Gastrocnemius medialis (tissue), 4 donors: ENCODE measurements around the gene CIZ1. TPM values are rescaled to one million over a fixed set of nuclear protein-coding genes. Genes with fewer than 3 reads are reported as not detected.

Source experiments
- ATAC-seq, 2 donors: fragments of 150-250 bp; one replicate each; pipeline ENCODE4 v1.9.1; 2016
- DNase-seq, 2 donors: peaks; one replicate each; pipeline ENCODE4 v3.0.0-alpha.2; 2019
- H3K27ac ChIP-seq, 4 donors: fragments of 200-600 bp; sonication (generic); 1 replicate in 1 of 4; 2 replicates in 3 of 4; pipeline ENCODE4 v1.5.1; 2016 to 2018; ENCODE audit warnings: mild to moderate bottlenecking in 2 of 4, moderate library complexity in 1 of 4
- H3K27me3 ChIP-seq, 3 donors: fragments of 200-600 bp; sonication (generic) in 2 of 3; 1 replicate in 1 of 3; 2 replicates in 2 of 3; pipeline versions ENCODE4 v1.5.1 to v1.6.0; 2016 to 2019; ENCODE audit warnings: mild to moderate bottlenecking in 1 of 3, moderate library complexity in 1 of 3
- H3K36me3 ChIP-seq, 2 donors: fragments of 200-600 bp; sonication (generic) in 1 of 2; one replicate each; pipeline ENCODE4 v1.5.1; 2017 to 2018
- H3K4me1 ChIP-seq, 2 donors: fragments of 200-600 bp; sonication (generic) in 1 of 2; one replicate each; pipeline ENCODE4 v1.5.1; 2016 to 2017; ENCODE audit warnings: mild to moderate bottlenecking in 2 of 2
- H3K4me3 ChIP-seq, 4 donors: fragments of 200-600 bp; sonication (generic) in 3 of 4; 1 replicate in 1 of 4; 2 replicates in 3 of 4; pipeline ENCODE4 v1.5.1; 2016 to 2019; ENCODE audit warnings: mild to moderate bottlenecking in 2 of 4
- H3K9me3 ChIP-seq, 3 donors: fragments of 200-600 bp; sonication (generic) in 2 of 3; 1 replicate in 1 of 3; 2 replicates in 2 of 3; pipeline ENCODE4 v1.5.1; 2016 to 2019
- POLR2A ChIP-seq, 2 donors: fragments of 450-650 bp; IDR thresholded peaks; one replicate each; pipeline ENCODE4 v1.6.1; 2017; ENCODE audit warnings: antibody characterized with exemption in 2 of 2, mild to moderate bottlenecking in 2 of 2, moderate library complexity in 2 of 2
- in situ Hi-C, 4 donors: fragments of 200-750 bp; cut with MboI; loops; one replicate each; pipeline versions ENCODE4 v1.15.0 to v1.8.0; 2017; ENCODE audit warnings: low sequenced_read_pairs in 4 of 4
- intact Hi-C: fragments of 100-400 bp; cut with DNase I; formaldehyde crosslinking; loops from one replicate; pipeline ENCODE4 v1.15.1; 2023; ENCODE audit warnings: low total_unique reads
- total RNA-seq, 4 donors: library from RNA; depleted of rRNA; stranded (reverse); fragments of >200 nt; gene quantifications; one replicate each; pipeline versions ENCODE4 v1.1.0 to v1.2.3, GENCODE V29; 2016
- TF ChIP-seq, protein P1 (sequence below), 5 experiments: fragments of 450-650 bp in 3 of 5; fragments of 200-600 bp in 2 of 5; sonication (generic) in 2 of 5; IDR thresholded peaks in 4 of 5; conservative IDR thresholded peaks in 1 of 5; 1 replicate in 4 of 5; 2 replicates in 1 of 5; pipeline ENCODE4 v1.5.1; 2016 to 2019; ENCODE audit warnings: antibody characterized with exemption in 5 of 5, mild to moderate bottlenecking in 3 of 5, moderate library complexity in 3 of 5

Gene CIZ1
- total RNA-seq, 4 donors from 2014 or later, result 47.8 to 61.3 (median 53.0) TPM

DNA sequence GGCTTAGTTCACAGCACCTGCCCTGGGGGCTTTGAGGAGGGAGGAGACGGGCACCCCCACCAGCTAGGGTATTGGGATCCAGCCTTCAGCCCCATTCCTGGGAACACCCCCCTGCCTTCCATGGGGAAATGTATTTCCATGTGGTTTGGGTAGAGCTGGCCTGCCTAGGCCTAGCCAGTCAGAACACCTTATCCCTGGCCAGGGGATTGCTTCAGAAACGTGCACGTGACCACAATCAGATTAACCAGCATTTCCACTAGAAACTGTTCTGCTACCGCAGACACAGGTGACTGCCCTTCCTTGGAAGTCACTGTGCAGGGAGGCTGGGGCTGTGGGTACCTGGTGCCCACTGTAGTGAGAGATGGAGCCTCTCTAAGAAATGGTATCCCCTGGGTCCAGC is 17.3 kb downstream of the CIZ1 start:
- TF ChIP-seq, protein P1, sequence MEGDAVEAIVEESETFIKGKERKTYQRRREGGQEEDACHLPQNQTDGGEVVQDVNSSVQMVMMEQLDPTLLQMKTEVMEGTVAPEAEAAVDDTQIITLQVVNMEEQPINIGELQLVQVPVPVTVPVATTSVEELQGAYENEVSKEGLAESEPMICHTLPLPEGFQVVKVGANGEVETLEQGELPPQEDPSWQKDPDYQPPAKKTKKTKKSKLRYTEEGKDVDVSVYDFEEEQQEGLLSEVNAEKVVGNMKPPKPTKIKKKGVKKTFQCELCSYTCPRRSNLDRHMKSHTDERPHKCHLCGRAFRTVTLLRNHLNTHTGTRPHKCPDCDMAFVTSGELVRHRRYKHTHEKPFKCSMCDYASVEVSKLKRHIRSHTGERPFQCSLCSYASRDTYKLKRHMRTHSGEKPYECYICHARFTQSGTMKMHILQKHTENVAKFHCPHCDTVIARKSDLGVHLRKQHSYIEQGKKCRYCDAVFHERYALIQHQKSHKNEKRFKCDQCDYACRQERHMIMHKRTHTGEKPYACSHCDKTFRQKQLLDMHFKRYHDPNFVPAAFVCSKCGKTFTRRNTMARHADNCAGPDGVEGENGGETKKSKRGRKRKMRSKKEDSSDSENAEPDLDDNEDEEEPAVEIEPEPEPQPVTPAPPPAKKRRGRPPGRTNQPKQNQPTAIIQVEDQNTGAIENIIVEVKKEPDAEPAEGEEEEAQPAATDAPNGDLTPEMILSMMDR (IDR thresholded peaks at IDR 0.05 in 4 of 5, conservative IDR thresholded peaks at IDR 0.05 in 1 of 5), result no peak
- TF ChIP-seq POLR2A (IDR thresholded peaks at IDR 0.05), result no peak
- ATAC-seq, result no peak
- H3K36me3 ChIP-seq, result peaks cover 0 to 64% of the 10 kb centered on the region in 2 donors
- intact Hi-C loops (no loop called here), in situ Hi-C loops (no loop called here)
- no peak overlapping the region for H3K27ac ChIP-seq
- no peaks in the 10 kb centered on the region for H3K4me1 ChIP-seq
- no peak overlapping the region for H3K4me3 ChIP-seq
- H3K27me3 ChIP-seq, result no peaks in the 10 kb centered on the region
- DNase-seq, result no peak
- H3K9me3 ChIP-seq, result no peaks in the 10 kb centered on the region

DNA sequence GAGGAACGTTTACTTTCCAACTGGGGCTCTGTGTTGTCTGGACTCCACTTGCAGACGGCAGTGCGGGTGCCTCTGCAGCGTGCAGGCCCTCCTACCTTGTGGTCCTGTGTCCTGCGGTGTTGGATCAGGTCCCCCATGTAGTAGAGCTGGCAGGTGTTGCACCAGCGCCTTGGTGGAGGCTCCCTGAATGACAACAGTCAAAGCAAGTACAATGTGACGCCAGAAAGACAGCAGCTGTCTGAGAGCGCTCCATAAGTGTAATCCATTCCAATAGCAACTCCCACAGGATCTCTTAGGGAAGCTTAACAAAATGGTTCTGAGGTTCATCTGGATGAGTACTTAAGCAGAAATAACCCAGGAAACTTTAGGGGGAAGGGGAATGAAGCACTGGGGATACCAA is 21.4 kb downstream of the CIZ1 start:
- Histone ChIP-seq H3K27ac (no peak overlapping the region), H3K4me1 (no peaks in the 10 kb centered on the region), H3K27me3 (no peaks in the 10 kb centered on the region), H3K36me3 (peaks cover 0 to 63% of the 10 kb centered on the region in 2 donors), H3K9me3 (no peaks in the 10 kb centered on the region), H3K4me3 (no peak overlapping the region)
- ATAC-seq (no peak), DNase-seq (no peak)
- in situ Hi-C loops (no loop called here), intact Hi-C loops (no loop called here)
- TF ChIP-seq, protein P1 (IDR thresholded peaks at IDR 0.05 in 4 of 5, conservative IDR thresholded peaks at IDR 0.05 in 1 of 5), result no peak
- TF ChIP-seq POLR2A (IDR thresholded peaks at IDR 0.05), result no peak

DNA sequence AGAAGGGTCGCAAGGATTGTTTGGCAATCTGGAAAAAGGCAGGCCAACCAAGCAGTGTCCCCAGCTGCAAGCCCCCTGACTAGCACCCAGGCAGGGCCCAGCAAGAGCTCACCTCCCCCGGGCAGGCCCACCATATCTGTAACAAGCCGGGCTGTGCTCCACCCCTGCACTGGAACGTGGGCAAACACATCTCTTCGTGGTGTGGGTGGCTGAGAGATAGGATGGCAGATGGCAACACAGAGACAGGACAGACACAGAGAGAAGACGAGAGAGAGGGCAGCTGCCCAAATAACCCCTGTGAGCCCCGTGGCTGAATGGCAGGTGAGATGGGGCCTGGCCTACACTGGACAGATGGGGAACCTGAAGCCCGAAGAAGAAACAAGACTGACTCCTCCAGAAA is 21.9 kb downstream of the CIZ1 start:
- intact Hi-C loops (no loop called here), in situ Hi-C loops (no loop called here)
- no peak for ATAC-seq
- TF ChIP-seq, protein P1 (IDR thresholded peaks at IDR 0.05 in 4 of 5, conservative IDR thresholded peaks at IDR 0.05 in 1 of 5), result no peak
- TF ChIP-seq POLR2A (IDR thresholded peaks at IDR 0.05), result no peak
- Histone ChIP-seq H3K36me3 (peaks cover 0 to 63% of the 10 kb centered on the region in 2 donors), H3K27me3 (no peaks in the 10 kb centered on the region), H3K4me1 (no peaks in the 10 kb centered on the region), H3K4me3 (no peak overlapping the region), H3K9me3 (no peaks in the 10 kb centered on the region), H3K27ac (no peak overlapping the region)
- DNase-seq, result no peak

DNA sequence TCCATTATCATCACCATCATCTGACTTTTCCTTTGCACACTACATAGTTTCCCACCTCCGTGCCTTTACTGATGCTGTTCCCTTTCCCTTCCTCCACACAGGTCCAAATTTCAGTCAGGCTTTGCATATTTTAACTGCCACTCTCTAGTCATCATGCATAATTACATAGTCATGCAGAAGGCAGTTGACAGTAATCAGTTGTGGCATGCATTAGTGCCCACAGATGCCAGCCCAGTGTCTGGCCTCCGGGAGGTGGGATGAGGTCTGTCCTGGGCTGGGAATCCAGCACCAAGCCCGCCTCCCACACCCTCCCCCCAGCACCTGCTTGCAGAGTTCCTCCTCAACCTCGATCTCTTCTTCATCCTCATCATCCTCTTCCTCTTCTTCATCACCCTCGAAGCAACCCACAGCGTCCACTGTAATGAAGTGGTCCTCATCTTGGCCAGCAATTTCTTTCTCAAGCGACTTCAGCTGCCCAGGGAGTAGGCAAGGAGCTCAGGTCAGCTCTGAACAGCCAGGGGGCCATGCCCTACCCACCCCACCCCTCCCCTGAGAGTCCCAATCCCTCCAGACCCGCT is 22.6 kb downstream of the CIZ1 start:
- TF ChIP-seq, protein P1 (IDR thresholded peaks at IDR 0.05 in 4 of 5, conservative IDR thresholded peaks at IDR 0.05 in 1 of 5), result no peak
- no peak for TF ChIP-seq POLR2A (IDR thresholded peaks at IDR 0.05)
- intact Hi-C loops, result no loop called here
- H3K36me3 ChIP-seq, result peaks cover 0 to 64% of the 10 kb centered on the region in 2 donors

DNA sequence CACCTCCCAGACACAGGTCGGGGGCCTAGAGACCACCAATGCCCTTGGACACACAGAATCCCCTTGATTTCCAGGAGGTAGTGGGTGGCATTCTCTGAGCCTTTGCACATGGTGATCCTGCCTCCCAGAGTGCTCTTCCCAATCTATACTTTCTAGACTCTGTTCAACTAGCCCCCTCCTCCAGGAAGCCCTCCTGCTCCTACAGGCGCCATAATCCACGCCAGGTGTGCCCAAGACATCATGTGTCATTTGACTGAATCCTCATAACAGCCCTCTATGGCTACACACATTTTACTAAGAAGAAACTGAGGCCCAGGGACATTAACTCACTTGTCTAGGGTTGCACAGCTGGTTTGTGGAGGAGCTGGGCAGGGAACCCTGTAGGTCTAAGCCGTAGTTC is 24.2 kb downstream of the CIZ1 start:
- in situ Hi-C loops (no loop called here), intact Hi-C loops (no loop called here)
- ATAC-seq, result no peak
- H3K4me3 ChIP-seq, result no peak overlapping the region
- H3K36me3 ChIP-seq, result peaks cover 0 to 75% of the 10 kb centered on the region in 2 donors
- no peak for DNase-seq
- H3K27me3 ChIP-seq, result no peaks in the 10 kb centered on the region
- TF ChIP-seq POLR2A (IDR thresholded peaks at IDR 0.05), result no peak
- TF ChIP-seq, protein P1 (IDR thresholded peaks at IDR 0.05 in 4 of 5, conservative IDR thresholded peaks at IDR 0.05 in 1 of 5), result no peak
- H3K4me1 ChIP-seq, result no peaks in the 10 kb centered on the region
- H3K9me3 ChIP-seq, result no peaks in the 10 kb centered on the region
- no peak overlapping the region for H3K27ac ChIP-seq

More for the DNA sequence above, 22.6 kb downstream of the CIZ1 start:
- no peak overlapping the region for H3K27ac ChIP-seq
- no peak for DNase-seq
- no peaks in the 10 kb centered on the region for H3K4me1 ChIP-seq
- no peaks in the 10 kb centered on the region for H3K9me3 ChIP-seq
- ATAC-seq, result no peak
- in situ Hi-C loops, result no loop called here
- no peak overlapping the region for H3K4me3 ChIP-seq
- H3K27me3 ChIP-seq, result no peaks in the 10 kb centered on the region
